ENCODE data around the gene KHK. TPM values are rescaled to one million over a fixed set of nuclear protein-coding genes. Genes with fewer than 3 reads are reported as not detected.
"Not testable (repeated sequence)": the region's sequence is repeated elsewhere in the genome, so short reads cannot be mapped to it uniquely, and the experiment has no call there.

Gene KHK
- total RNA-seq, 4 donors from 2014 or later: 0.44 to 2.3 (median 1.7) TPM

GRCh38 chr2:27115519-27115918, 28.9 kb downstream of the KHK start:
- Histone ChIP-seq H3K27me3 (no peaks in the 10 kb centered on the region), H3K27ac (no peak overlapping the region), H3K9me3 (no peaks in the 10 kb centered on the region), H3K36me3 (no peaks in the 10 kb centered on the region), H3K4me3 (replicated peaks in 1 of 3) (no peak overlapping the region), H3K4me1 (peaks cover 4 to 10% of the 10 kb centered on the region in 2 donors)
- intact Hi-C loops (cut with DNase I): no loop called here
- 60 to 72% methylated on average over 2 of the region's 2 CpGs for WGBS, 2 donors
- DNase-seq: no peak
- TF ChIP-seq, protein P1, sequence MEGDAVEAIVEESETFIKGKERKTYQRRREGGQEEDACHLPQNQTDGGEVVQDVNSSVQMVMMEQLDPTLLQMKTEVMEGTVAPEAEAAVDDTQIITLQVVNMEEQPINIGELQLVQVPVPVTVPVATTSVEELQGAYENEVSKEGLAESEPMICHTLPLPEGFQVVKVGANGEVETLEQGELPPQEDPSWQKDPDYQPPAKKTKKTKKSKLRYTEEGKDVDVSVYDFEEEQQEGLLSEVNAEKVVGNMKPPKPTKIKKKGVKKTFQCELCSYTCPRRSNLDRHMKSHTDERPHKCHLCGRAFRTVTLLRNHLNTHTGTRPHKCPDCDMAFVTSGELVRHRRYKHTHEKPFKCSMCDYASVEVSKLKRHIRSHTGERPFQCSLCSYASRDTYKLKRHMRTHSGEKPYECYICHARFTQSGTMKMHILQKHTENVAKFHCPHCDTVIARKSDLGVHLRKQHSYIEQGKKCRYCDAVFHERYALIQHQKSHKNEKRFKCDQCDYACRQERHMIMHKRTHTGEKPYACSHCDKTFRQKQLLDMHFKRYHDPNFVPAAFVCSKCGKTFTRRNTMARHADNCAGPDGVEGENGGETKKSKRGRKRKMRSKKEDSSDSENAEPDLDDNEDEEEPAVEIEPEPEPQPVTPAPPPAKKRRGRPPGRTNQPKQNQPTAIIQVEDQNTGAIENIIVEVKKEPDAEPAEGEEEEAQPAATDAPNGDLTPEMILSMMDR (IDR thresholded peaks at IDR 0.05): no peak
- TF ChIP-seq POLR2A (IDR thresholded peaks at IDR 0.05): no peak

- no peaks in the 10 kb centered on the region for H3K36me3 ChIP-seq
- peaks cover 4 to 11% of the 10 kb centered on the region in 2 donors for H3K4me1 ChIP-seq
- no peak overlapping the region for H3K4me3 ChIP-seq (replicated peaks in 1 of 3)
- no peak for DNase-seq
- H3K9me3 ChIP-seq: no peaks in the 10 kb centered on the region
- 23 to 25% methylated on average over 11 to 14 of the region's 14 CpGs for WGBS, 2 donors
- intact Hi-C loops (cut with DNase I): no loop called here
- H3K27ac ChIP-seq: no peak overlapping the region
- TF ChIP-seq POLR2A (IDR thresholded peaks at IDR 0.05): no peak
- TF ChIP-seq, protein P1 (IDR thresholded peaks at IDR 0.05): no peak
- no peaks in the 10 kb centered on the region for H3K27me3 ChIP-seq
Measured at GRCh38 chr2:27117995-27118524, 31.5 kb downstream of the KHK start.

DNA sequence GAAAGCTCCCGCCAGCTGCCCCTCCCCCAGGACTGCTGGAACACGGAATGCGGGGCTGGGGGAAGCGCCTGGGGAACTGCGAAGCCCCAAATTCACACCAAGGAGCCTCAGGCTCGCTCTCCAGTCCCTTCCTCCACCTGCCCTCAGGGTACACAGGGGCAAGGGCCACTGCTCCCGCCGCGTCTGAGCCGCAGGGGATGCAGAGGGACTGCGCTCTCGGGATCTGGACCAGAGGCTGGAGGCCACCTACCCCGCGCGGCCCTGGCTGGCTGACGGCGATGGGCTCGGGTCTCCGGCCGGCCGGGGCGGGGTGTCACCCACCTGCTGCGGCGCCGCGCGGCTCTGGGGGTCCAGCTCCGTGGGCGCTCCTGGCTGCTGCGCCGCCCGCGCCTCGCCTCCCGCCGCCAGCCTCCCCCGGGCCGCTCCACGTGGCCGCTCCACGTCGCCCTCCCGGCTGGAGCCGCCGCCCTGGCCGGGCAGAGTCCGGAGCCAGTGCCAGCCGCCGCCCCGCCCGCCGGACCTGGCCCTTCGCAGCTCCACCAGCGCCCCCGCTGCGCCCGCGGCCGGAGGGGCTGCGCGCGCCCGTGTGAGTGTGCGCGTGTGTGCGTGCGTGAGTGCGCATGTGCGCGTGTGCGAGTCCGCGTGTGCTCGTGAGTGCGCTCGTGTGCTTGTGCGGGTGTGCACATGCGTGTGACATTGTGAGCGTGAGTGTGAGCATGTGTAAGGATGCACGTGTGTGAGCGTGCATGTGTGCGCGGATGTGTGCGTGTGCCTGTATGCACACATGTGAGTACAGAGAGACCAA, 32.2 kb downstream of the KHK start, which contains the start of gene CGREF1:
TSS of gene CGREF1 (minus strand) at position 604 of the 805 bp plus-strand sequence. CDS start 14,762 bp downstream, outside the sequence.
- Histone ChIP-seq H3K9me3 (no peaks in the 10 kb centered on the region), H3K27ac (no peak within 1 kb of the TSS), H3K36me3 (no peaks in the 10 kb centered on the region), H3K27me3 (no peaks in the 10 kb centered on the region), H3K4me3 (replicated peaks in 1 of 3) (peak within 1 kb of the TSS in 1 of 3 donors; percentile 24), H3K4me1 (peaks cover 4 to 15% of the 10 kb centered on the region in 2 donors)
- no peak for DNase-seq
- TF ChIP-seq, protein P1 (IDR thresholded peaks at IDR 0.05): no peak
- no peak for TF ChIP-seq POLR2A (IDR thresholded peaks at IDR 0.05)
- 9 to 15% methylated on average over 20 to 48 of the region's 84 CpGs for whole genome bisulfite sequencing, 2 donors
- intact Hi-C loops (cut with DNase I): no loop called here

- H3K36me3 ChIP-seq; DNase-seq; H3K9me3 ChIP-seq; intact Hi-C loops (cut with DNase I); H3K27ac ChIP-seq; H3K27me3 ChIP-seq: not testable (repeated sequence)
- Histone ChIP-seq H3K4me3 (replicated peaks in 1 of 3) (peak overlapping the region in 1 of 3 donors; percentile 24), H3K4me1 (peaks cover 4 to 20% of the 10 kb centered on the region in 2 donors)
- WGBS, 2 donors: 78 to 83% methylated on average over 8 of the region's 8 CpGs
Measured at GRCh38 chr2:27119330-27119670, 32.7 kb downstream of the KHK start.

- WGBS, 2 donors: 75 to 81% methylated on average over 2 of the region's 2 CpGs
Measured at GRCh38 chr2:27121906-27122305, 35.3 kb downstream of the KHK start.

More at GRCh38 chr2:27121906-27122305, 35.3 kb downstream of the KHK start:
- H3K36me3 ChIP-seq: no peaks in the 10 kb centered on the region
- no peaks in the 10 kb centered on the region for H3K27me3 ChIP-seq
- no peak for DNase-seq
- TF ChIP-seq POLR2A (IDR thresholded peaks at IDR 0.05): no peak
- TF ChIP-seq, protein P1 (IDR thresholded peaks at IDR 0.05): no peak
- H3K27ac ChIP-seq: no peak overlapping the region
- H3K4me1 ChIP-seq: peaks cover 4 to 20% of the 10 kb centered on the region in 2 donors
- H3K4me3 ChIP-seq (replicated peaks in 1 of 3): no peak overlapping the region
- no peaks in the 10 kb centered on the region for H3K9me3 ChIP-seq
- intact Hi-C loops (cut with DNase I): no loop called here
